Ishikawa (cell line): Measurements from ENCODE around the gene HMMR.

Source experiments
- CEBPB ChIP-seq: IDR thresholded peaks from 2 replicates; pipeline ENCODE4 v1.6.1; 2012
- CREB1 ChIP-seq: IDR thresholded peaks from 2 replicates; pipeline ENCODE4 v1.6.1; 2012; ENCODE audit warnings: low read depth
- EGR1 ChIP-seq: IDR thresholded peaks from 2 replicates; pipeline ENCODE4 v1.6.1; 2012
- EP300 ChIP-seq: IDR thresholded peaks from 2 replicates; pipeline ENCODE4 v1.6.1; 2012; ENCODE audit warnings: borderline replicate concordance
- FOXM1 ChIP-seq: IDR thresholded peaks from 2 replicates; pipeline ENCODE4 v1.6.1; 2012; ENCODE audit warnings: low read depth, borderline replicate concordance
- MAX ChIP-seq: IDR thresholded peaks from 2 replicates; pipeline ENCODE4 v1.6.1; 2012
- NFIC ChIP-seq: IDR thresholded peaks from 2 replicates; pipeline ENCODE4 v1.6.1; 2012
- RAD21 ChIP-seq: IDR thresholded peaks from 2 replicates; pipeline ENCODE4 v1.6.1; 2012; ENCODE audit warnings: low read depth
- REST ChIP-seq: IDR thresholded peaks from 2 replicates; pipeline ENCODE4 v1.6.1; 2012; ENCODE audit warnings: low read depth, mild to moderate bottlenecking
- TAF1 ChIP-seq: IDR thresholded peaks from 2 replicates; pipeline ENCODE4 v1.6.1; 2012; ENCODE audit warnings: low read depth, mild to moderate bottlenecking
- TCF12 ChIP-seq: IDR thresholded peaks from 2 replicates; pipeline ENCODE4 v1.6.1; 2012; ENCODE audit warnings: low read depth
- TEAD4 ChIP-seq: IDR thresholded peaks from 2 replicates; pipeline ENCODE4 v1.6.1; 2012
- YY1 ChIP-seq: IDR thresholded peaks from 2 replicates; pipeline ENCODE4 v1.6.1; 2012; ENCODE audit warnings: low read depth
- ZBTB7A ChIP-seq: IDR thresholded peaks from 2 replicates; pipeline ENCODE4 v1.6.1; 2012; ENCODE audit warnings: low read depth
- TF ChIP-seq, protein P1 (sequence below): IDR thresholded peaks from 2 replicates; pipeline ENCODE4 v1.6.1; 2012

Gene HMMR

GRCh38 chr5:163532171-163533084 lies 72.0 kb downstream of the HMMR start:
- TF ChIP-seq ZBTB7A = no peak
- TF ChIP-seq CEBPB = no peak
- TF ChIP-seq YY1 = no peak
- no peak for TF ChIP-seq TEAD4
- no peak for TF ChIP-seq FOXM1
- no peak for TF ChIP-seq EP300
- TF ChIP-seq TAF1 = no peak
- TF ChIP-seq NFIC = no peak
- no peak for TF ChIP-seq EGR1

DNA sequence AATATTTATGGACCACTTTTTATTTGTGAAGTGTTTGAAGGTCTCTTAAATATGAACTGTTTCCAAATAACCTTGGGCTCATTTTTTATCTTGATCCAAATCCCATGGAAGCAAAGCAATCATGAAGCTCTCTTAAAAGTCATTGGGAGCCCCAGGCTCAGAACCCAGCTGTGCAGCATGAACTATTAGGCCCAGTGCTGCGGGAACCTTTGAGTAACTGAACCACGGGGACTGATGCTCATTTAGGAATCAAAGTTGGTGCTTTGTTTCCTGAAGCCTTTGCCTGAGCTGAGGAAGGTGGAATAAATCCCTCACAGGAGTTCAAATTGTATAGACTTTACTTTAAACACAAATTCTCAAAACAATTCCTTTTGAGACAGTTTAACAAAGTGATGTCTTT lies 72.8 kb downstream of the HMMR start:
- TF ChIP-seq FOXM1 = no peak
- TF ChIP-seq NFIC = no peak
- TF ChIP-seq TEAD4 = no peak
- TF ChIP-seq EP300 = no peak
- TF ChIP-seq REST = no peak
- no peak for TF ChIP-seq CREB1
- TF ChIP-seq, protein P1, sequence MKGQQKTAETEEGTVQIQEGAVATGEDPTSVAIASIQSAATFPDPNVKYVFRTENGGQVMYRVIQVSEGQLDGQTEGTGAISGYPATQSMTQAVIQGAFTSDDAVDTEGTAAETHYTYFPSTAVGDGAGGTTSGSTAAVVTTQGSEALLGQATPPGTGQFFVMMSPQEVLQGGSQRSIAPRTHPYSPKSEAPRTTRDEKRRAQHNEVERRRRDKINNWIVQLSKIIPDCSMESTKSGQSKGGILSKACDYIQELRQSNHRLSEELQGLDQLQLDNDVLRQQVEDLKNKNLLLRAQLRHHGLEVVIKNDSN = no peak
- no peak for TF ChIP-seq MAX
- TF ChIP-seq YY1 = no peak
- TF ChIP-seq CEBPB = no peak
- TF ChIP-seq TAF1 = no peak
- TF ChIP-seq EGR1 = no peak
- TF ChIP-seq TCF12 = no peak
- TF ChIP-seq ZBTB7A = no peak

DNA sequence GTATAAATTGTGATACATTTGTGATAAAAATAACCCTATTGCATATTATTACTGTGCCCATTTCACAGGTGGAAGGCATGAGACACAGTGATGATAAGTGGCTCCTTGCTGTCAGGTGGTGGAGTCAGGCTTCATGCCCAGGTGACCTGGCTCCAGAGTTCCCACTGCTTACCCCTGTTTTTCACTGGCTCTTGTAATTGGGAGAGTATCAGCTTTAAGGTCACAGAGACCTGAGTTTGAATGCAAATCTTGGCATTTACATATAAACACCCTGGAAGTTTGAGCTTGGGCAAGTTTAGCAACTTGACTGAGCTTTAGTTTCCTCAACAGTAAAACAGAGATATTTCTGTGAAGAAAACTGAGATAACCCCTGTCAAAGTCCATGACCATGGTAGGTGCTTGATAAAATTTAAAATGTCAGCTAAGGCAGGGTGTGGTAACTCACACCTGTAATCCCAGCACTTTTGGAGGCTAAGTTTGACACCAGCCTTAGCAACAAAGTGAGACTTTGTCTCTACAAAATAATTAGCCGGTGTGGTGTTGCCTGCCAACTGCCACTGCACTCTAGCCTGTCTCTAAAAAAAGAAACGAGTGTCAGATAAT lies 74.2 kb downstream of the HMMR start:
- TF ChIP-seq TAF1 (no peak), RAD21 (no peak), NFIC (no peak), EGR1 (no peak), CEBPB (no peak), MAX (no peak), TCF12 (no peak), REST (no peak), YY1 (no peak)
- TF ChIP-seq, protein P1 = no peak

DNA sequence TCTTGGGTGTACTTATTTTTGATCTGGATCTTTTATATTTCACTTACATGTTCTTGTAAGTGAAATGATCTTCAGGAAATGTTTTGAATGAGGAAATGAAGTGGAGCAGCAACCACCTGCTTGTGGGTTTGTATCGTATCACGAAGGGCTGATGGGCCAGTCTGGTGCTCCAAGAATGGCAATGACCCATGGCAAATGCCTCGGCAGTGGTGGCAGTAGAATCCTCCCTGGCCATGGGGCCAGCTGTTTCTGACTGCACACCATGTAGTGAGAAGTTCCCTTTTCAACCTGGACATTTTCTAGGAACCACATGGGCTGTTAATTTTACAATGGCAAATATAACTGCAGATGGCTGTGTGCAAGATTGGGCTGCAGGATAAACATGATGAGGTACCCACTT lies 74.9 kb downstream of the HMMR start:
- TF ChIP-seq MAX = no peak
- TF ChIP-seq, protein P1 = no peak
- no peak for TF ChIP-seq YY1
- TF ChIP-seq NFIC = no peak
- TF ChIP-seq TEAD4 = no peak
- no peak for TF ChIP-seq TAF1
- TF ChIP-seq CREB1 = no peak
- TF ChIP-seq ZBTB7A = no peak
- no peak for TF ChIP-seq FOXM1
- TF ChIP-seq TCF12 = no peak
- TF ChIP-seq EGR1 = no peak
- no peak for TF ChIP-seq REST
- no peak for TF ChIP-seq CEBPB
- no peak for TF ChIP-seq EP300
- no peak for TF ChIP-seq RAD21
